NK-92 (cell line): ENCODE measurements around the gene BBS7.

Source experiments
- DNase-seq: peaks from one replicate; lab custom pipeline; 2025; ENCODE audit not compliant: unreplicated experiment; lab: John Stamatoyannopoulos, UW

BBS7 gene

GRCh38 chr4:121827853-121828252 is 42.4 kb downstream of the BBS7 start:
- DNase-seq, result no peak

DNA sequence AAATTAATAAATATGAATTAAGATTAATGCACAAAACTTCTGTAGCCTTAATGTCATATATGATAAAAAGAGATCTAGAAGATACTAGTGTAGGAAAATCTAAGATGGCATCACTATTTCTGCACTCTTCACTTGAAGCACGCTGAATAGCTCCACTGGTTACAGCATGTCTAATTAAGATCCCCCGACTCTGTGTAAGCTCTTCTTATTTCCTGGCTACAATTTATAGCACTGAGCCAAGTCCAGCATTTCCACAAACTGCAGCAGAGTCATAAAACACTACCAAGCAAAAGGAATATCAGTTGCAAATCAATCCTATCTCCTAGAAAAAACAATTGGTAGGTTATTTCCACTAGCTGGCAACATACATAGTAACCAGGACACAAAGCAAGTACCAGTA is 45.3 kb downstream of the BBS7 start:
- no peak for DNase-seq

DNA sequence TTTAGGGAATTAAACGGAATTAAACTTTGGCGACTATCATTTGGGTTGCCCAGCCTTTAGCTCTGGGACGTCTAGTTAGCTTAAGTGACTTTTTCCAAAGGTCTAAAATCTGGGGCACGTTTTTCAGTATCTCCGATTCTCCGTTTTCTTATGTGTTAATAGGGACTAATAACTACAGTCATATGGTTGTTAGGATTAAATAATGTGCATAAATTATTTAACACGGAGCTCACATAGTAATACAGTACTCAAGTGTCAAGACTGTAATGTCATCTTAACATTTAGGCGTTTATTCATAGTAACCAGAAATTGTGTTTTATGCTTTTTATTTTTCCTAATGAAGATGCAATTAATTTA is 46.1 kb downstream of the BBS7 start:
- DNase-seq, result no peak

GRCh38 chr4:121823505-121824170 is 46.6 kb downstream of the BBS7 start, which contains the start of gene CCNA2:
CCNA2 (minus strand) TSS chr4:121823883; CDS start chr4:121823628, 255 bp downstream.
- peak; percentile 76 for DNase-seq

GRCh38 chr4:121822796-121823504 is 47.3 kb downstream of the BBS7 start:
- DNase-seq, result no peak

DNA sequence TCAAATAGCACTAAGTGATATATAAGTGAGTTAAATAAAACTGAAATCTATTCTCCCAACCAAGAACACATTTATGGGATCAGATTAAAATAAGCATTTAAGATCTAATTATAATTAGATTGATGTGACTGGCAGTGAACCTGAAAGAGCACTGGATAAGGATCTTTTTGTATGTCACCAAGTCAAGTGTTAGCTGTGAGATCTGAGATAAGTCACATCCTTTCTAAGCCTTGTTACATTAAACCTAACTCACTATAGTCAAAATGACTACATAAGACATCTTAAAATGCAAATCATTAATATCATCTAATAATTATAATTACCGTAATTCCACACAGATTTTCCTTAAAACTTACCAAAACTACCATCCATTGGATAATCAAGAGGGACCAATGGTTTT is 48.2 kb downstream of the BBS7 start:
- no peak for DNase-seq

DNA sequence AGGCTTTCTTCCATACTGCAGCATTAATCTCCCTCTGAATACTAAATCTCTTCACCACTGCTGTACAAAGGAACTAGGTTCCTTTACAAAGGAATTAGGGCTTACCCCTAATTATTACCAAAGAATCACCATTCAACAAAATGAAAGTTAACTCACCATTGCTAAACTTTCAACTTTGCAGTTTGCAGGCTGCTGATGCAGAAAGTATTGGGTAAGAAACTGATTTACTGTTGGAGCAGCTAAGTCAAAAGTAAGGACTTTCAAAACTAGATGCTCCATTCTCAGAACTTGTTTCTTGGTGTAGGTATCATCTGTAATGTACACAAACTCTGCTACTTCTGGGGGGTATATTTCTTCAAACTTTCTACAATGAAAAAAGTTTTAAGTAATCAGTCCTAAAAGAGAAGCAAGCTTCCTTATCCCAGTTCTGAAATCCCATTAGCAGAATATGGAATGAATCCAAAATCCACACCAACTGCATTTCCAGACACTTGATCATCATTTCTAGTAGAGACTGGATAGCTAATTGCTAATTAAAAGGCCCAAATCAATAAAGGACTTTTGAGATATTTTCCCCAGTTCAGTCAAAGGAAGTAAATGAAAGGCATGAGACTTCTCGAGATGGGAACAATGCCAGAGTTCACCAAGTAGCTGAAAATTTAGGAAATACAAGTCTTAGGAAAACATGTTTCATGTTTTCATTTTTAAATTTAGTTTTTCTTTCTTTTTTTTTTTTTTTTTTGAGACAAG is 50.9 kb downstream of the BBS7 start:
- DNase-seq, result no peak

DNA sequence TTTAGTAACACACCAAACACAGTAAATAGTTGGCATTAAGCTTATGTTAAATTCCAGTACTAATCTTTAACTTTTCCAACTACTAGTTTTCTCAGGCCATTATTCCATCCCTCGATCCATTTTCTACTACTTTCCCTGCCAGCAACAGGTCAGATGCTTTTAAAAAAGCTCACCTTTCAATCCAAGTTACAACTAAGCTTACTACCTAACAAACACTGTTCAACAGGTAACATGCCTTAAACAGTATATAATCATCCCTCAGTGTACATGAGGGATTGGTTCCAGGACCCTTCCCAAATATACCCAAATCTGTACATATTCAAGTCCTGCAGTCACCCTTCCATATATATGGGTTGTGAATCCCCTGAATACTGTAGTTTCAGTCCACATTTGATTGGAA is 52.1 kb downstream of the BBS7 start:
- DNase-seq, result no peak

GRCh38 chr4:121817701-121818100 is 52.6 kb downstream of the BBS7 start:
- no peak for DNase-seq

- DNase-seq, result no peak
These were observed 53.3 kb downstream of the BBS7 start for GRCh38 chr4:121817006-121817405.

GRCh38 chr4:121814756-121815155 is 55.5 kb downstream of the BBS7 start:
- no peak for DNase-seq

DNA sequence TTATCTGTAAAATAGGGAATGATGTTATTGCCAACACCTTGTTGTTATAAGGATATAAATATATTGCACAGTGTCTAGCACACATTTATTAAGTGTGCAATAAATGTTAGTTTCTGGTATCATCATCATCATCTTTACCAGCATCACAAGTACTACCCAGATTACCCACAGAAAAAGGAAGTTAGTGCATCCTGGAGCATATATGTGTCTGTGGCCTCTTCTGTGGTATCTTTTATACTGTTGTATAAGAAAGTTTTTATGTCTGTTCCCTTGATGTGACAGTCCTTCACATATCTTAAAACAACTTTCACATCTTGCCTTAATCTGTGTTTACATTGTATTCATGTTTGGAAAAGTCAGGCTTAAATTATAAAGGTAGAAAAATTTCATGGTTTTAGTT is 59.2 kb downstream of the BBS7 start:
- no peak for DNase-seq

DNA sequence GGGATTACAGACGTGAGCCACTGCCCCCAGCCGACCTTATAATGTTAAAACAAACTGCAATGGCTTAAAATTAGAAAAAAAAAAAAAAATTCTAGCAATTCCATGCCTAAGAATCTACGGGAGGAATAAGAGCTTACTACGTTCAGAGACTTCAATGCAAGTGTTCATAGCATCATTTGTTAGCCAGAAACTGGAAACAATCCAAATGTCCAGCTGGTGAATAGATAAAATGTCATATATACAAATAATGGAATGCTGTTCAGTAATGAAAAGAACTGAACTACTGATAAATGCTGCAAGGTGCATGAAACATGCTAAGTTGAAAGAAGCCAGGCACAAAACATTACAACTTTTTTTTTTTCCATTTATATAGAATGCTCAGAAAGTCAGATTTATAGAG is 63.9 kb downstream of the BBS7 start:
- no peak for DNase-seq

GRCh38 chr4:121801715-121802075 is 68.6 kb downstream of the BBS7 start:
- DNase-seq, result no peak

DNA sequence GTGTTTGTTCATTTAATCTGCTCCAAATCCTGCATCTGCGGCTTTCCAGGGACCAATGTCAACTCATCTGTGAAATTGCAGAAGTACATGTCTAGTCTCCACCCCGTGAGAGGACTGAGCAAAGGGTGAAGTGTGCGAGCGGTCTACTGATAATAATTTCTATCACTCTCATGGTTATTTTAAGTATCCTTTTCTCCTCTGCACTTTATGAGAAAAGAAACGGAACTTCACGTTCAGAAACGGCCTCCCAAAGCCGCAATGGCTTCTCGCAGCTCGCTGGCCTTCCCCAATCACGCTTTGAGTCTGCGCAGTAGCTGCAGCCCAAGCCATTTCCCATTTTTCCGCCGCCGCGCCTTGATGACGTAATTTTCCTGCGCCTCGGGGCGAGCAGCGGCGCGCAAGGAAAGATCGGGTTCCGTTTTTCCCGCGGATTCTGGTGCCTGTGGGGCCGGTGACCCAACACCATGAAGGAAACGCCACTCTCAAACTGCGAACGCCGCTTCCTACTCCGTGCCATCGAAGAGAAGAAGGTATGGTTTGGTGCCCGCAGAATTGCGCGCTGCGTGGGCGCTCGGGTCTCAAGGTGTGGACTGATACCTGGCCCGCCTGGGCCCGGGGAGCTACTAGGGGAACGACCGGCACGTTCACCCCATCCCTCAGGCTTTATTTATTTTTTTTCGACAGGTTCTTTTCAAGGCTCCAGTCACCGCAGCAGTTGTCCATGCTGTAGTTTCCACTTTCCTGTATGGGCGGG is 69.1 kb downstream of the BBS7 start, which contains the start of gene EXOSC9:
TSS of gene EXOSC9 (plus strand) at position 363 of the 754 bp plus-strand sequence. CDS start at position 465, 102 bp downstream.
- DNase-seq, result peak; percentile 56

- no peak for DNase-seq
These were observed 69.7 kb downstream of the BBS7 start for GRCh38 chr4:121800638-121800960.

DNA sequence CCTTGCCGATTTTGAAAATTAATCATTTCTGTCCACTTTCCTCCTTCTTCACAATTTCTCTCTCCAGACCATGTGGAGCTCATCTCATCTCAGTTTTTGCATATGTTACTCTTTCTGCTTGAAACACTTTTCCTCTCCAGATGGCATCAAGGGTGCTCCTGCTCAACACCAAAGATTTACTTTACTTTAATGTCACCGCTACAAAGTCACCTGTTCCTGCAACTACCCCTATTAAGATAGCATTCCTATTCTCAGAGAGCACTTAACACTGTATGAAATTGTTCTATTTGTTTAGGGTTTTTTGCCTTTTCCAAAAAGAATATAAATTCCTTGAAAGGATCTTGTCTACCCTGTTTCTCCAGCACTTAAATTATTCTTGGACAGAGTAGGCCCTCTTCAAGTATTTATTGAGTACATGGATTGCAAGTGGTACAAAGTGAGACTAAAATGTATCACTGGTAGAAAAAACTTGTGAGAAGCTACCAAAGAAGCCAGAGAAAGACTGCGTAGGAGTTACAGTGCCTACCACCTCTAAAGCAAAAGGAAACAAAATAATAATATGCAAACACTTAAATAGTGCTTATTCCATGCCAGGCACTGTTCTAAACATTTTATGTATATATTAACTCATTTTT is 70.3 kb downstream of the BBS7 start:
- no peak for DNase-seq

DNA sequence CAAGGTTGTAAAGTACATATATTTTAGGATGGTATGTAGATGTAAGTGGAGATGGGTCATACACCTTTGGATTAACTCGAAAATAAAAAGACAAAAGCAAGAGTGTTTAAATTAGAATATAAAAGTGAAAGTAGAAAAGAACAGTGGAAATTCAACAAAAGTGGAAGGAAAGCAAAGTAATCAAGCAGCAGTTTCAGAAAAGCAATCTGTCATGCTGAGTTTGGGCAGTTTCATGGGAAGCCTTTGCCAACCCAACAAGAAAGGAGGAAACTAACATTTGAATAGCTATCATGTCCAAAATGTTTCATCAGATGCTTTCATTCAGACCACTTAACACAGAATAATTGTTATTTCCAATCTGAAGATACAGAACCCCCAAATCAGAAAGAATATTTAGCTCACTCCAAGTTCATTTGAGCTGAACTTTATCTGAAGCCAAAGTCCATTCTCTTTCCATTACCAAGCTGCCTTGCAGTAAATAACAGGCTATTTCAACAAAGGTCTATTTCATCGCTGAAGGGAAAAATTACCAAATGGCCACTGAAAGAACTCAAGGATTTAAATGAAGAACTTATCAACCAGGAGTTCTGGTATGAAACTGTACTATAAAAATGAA is 71.0 kb downstream of the BBS7 start:
- no peak for DNase-seq

GRCh38 chr4:121796283-121796682 is 74.0 kb downstream of the BBS7 start:
- DNase-seq, result no peak

GRCh38 chr4:121794505-121795188 is 75.6 kb downstream of the BBS7 start:
- DNase-seq, result no peak
